Endothelial cell of umbilical vein (primary cell): ENCODE data around the gene NFIL3. TPM values are rescaled to one million over a fixed set of nuclear protein-coding genes. Genes with fewer than 3 reads are reported as not detected.

Source experiments
- BruUV-seq: library from RNA; stranded (reverse); fragments of 400-500 nt; replicated peaks from 2 replicates; lab custom pipeline; 2021; lab: Mats Ljungman, UMichigan
- CTCF ChIA-PET: fragments of 300-600, 350-600 bp; sonication (Branson Sonifier 250); formaldehyde crosslinking; loops from one replicate; lab custom pipeline; 2021; ENCODE audit warnings: antibody characterized with exemption, inconsistent platforms; lab: Charles Lee
- POLR2A ChIA-PET: fragments of 300-600, 350-600 bp; sonication (Branson Sonifier 250); formaldehyde crosslinking; loops from one replicate; lab custom pipeline; 2021; ENCODE audit warnings: antibody characterized with exemption, inconsistent platforms; lab: Charles Lee
- DNase-seq: peaks from one replicate; pipeline ENCODE4 v3.0.0-alpha.2; 2011; ENCODE audit warnings: low read depth, low spot score
- FAIRE-seq: peaks from 2 replicates; lab custom pipeline; 2011; peaks lifted over from hg19 to GRCh38; lab: Jason Lieb, UNC
- H2AFZ ChIP-seq: 2 replicates; pipeline ENCODE4 v1.6.0; 2012; ENCODE audit warnings: low read depth, low read length, control low read depth, inconsistent platforms
- H3K27ac ChIP-seq: 2 replicates; pipeline ENCODE4 v1.5.1; 2011; ENCODE audit warnings: low read depth, mild to moderate bottlenecking, control low read depth, low read length, moderate library complexity; ENCODE audit not compliant: insufficient read depth
- H3K27me3 ChIP-seq, 2 experiments: 2 replicates each; pipeline versions ENCODE4 v1.6.0 to v1.6.1; 2011; ENCODE audit warnings: low read length in 2 of 2, mixed read lengths in 1 of 2; ENCODE audit not compliant: control insufficient read depth in 2 of 2, insufficient read depth in 2 of 2
- H3K36me3 ChIP-seq, 2 experiments: 2 replicates in 1 of 2; 3 replicates in 1 of 2; pipeline ENCODE4 v1.5.1; 2011; ENCODE audit warnings: low read length in 2 of 2, mild to moderate bottlenecking in 1 of 2, moderate library complexity in 1 of 2; ENCODE audit not compliant: control insufficient read depth in 2 of 2, insufficient read depth in 2 of 2; ENCODE audit errors: extremely low read depth in 1 of 2
- H3K4me1 ChIP-seq: 3 replicates; pipeline ENCODE4 v1.5.1; 2011; ENCODE audit warnings: mild to moderate bottlenecking, low read length; ENCODE audit not compliant: control insufficient read depth, insufficient read depth; ENCODE audit errors: extremely low read depth
- H3K4me2 ChIP-seq: 2 replicates; pipeline ENCODE4 v1.6.1; 2011; ENCODE audit warnings: low read length, control low read depth, mixed read lengths; ENCODE audit not compliant: insufficient read depth
- H3K4me3 ChIP-seq, 3 experiments: fragments of 200-600 bp in 1 of 3; sonication (generic), shearing (Covaris generic) in 1 of 3; replicated peaks in 1 of 3; 2 replicates each; pipeline ENCODE4 v1.5.1; 2011 to 2016; ENCODE audit warnings: control low read depth in 3 of 3, low read length in 3 of 3, mild to moderate bottlenecking in 2 of 3, inconsistent platforms in 1 of 3, low read depth in 1 of 3, moderate library complexity in 1 of 3; ENCODE audit not compliant: insufficient read depth in 1 of 3
- H3K79me2 ChIP-seq: 2 replicates; pipeline ENCODE4 v1.6.0; 2012; ENCODE audit warnings: low read length, inconsistent platforms; ENCODE audit not compliant: control insufficient read depth, insufficient read depth
- H3K9ac ChIP-seq: replicated peaks from 2 replicates; pipeline ENCODE3; 2011; ENCODE audit warnings: low read length, control low read depth; ENCODE audit not compliant: insufficient read depth; ENCODE audit errors: extremely low read depth
- H3K9me1 ChIP-seq: replicated peaks from 3 replicates; pipeline ENCODE4 v1.6.0; 2011; ENCODE audit warnings: mild to moderate bottlenecking, low read length; ENCODE audit not compliant: control insufficient read depth, insufficient read depth; ENCODE audit errors: extremely low read depth
- H3K9me3 ChIP-seq: replicated peaks from 2 replicates; pipeline ENCODE4 v1.5.1; 2012; ENCODE audit warnings: low read length, inconsistent platforms; ENCODE audit not compliant: control insufficient read depth, insufficient read depth
- H4K20me1 ChIP-seq: replicated peaks from 2 replicates; pipeline ENCODE3; 2011; ENCODE audit warnings: mild to moderate bottlenecking, low read length; ENCODE audit not compliant: control insufficient read depth, insufficient read depth; ENCODE audit errors: extremely low read depth
- CTCF ChIP-seq, 2 donors: IDR thresholded peaks; 1 replicate in 1 of 2; 2 replicates in 1 of 2; pipeline ENCODE4 v1.5.1; 2011; ENCODE audit warnings: low read length in 2 of 2, mild to moderate bottlenecking in 2 of 2, moderate library complexity in 2 of 2, control low read depth in 1 of 2, inconsistent platforms in 1 of 2, low read depth in 1 of 2; ENCODE audit not compliant: insufficient read depth in 1 of 2; ENCODE audit errors: extremely low read depth in 1 of 2
- EZH2 ChIP-seq: IDR thresholded peaks from 2 replicates; pipeline ENCODE4 v1.6.1; 2012; ENCODE audit warnings: borderline replicate concordance, low read depth, mild to moderate bottlenecking, moderate library complexity, low read length, inconsistent platforms; ENCODE audit not compliant: severe bottlenecking
- FOS ChIP-seq: IDR thresholded peaks from 2 replicates; pipeline ENCODE4 v1.6.1; 2011; ENCODE audit warnings: mild to moderate bottlenecking, low read length, moderate library complexity, borderline replicate concordance; ENCODE audit not compliant: insufficient read depth
- GATA2 ChIP-seq: IDR thresholded peaks from 2 replicates; pipeline ENCODE4 v1.7.0; 2011; ENCODE audit warnings: low read depth, mild to moderate bottlenecking, moderate library complexity, mixed read lengths, low read length; ENCODE audit not compliant: insufficient read length, insufficient read depth
- JUN ChIP-seq: IDR thresholded peaks from 2 replicates; pipeline ENCODE4 v1.6.1; 2011; ENCODE audit warnings: borderline replicate concordance, low read depth; ENCODE audit not compliant: insufficient read length, insufficient read depth
- MAX ChIP-seq: IDR thresholded peaks from 2 replicates; pipeline ENCODE4 v1.6.1; 2011; ENCODE audit not compliant: insufficient read depth, insufficient read length
- MYC ChIP-seq: IDR thresholded peaks from one replicate; pipeline ENCODE4 v1.6.1; 2011; ENCODE audit warnings: mild to moderate bottlenecking, low read depth, low read length
- POLR2A ChIP-seq: IDR thresholded peaks from 2 replicates; pipeline ENCODE4 v1.6.1; 2012; ENCODE audit warnings: low read depth, mild to moderate bottlenecking, control low read depth, low read length
- POLR2AphosphoS5 ChIP-seq: IDR thresholded peaks from 2 replicates; pipeline ENCODE4 v1.6.1; 2012; ENCODE audit warnings: low read depth, mild to moderate bottlenecking, control low read depth, low read length, moderate library complexity; ENCODE audit not compliant: insufficient read depth
- dilution Hi-C: fragments of 300-500 bp; cut with MboI; formaldehyde crosslinking; loops from one replicate; pipeline ENCODE4 v1.15.0; 2019; ENCODE audit warnings: low sequenced_read_pairs; ENCODE audit not compliant: extremely low pct_ligation_motif_present
- intact Hi-C: fragments of 100-400 bp; cut with micrococcal nuclease; formaldehyde crosslinking; loops from one replicate; pipeline ENCODE4 v1.10.0; 2022
- polyA plus RNA-seq, 4 experiments: library from polyadenylated mRNA; depleted of rRNA in 3 of 4; stranded (reverse) in 3 of 4; unstranded in 1 of 4; fragments of >200 nt; gene quantifications; 2 replicates each; pipeline versions ENCODE4 v1.2.1 to v1.2.3, GENCODE V29; 2011 to 2012; ENCODE audit warnings: missing spikeins in 1 of 4
- total RNA-seq: library from RNA; stranded (reverse); gene quantifications from 2 replicates; pipeline ENCODE4 v1.2.3, GENCODE V29; 2021

The NFIL3 gene
- total and polyA plus RNA-seq, 2 donors (not counting 3 experiments of a cell fraction or from before 2014, with no cell fraction given) = 2.9 to 10.5 TPM

GRCh38 chr9:91382298-91382697 lies 41.3 kb downstream of the NFIL3 start:
- peaks cover 13% of the 10 kb centered on the region for H3K4me1 ChIP-seq
- no peak overlapping the region for H3K4me2 ChIP-seq
- dilution Hi-C loops (no loop called here), intact Hi-C loops (no loop called here)
- no peak overlapping the region for H3K4me3 ChIP-seq
- no TSS peak for BruUV-seq
- no peaks in the 10 kb centered on the region for H3K9me3 ChIP-seq
- no peak for FAIRE-seq
- DNase-seq = no peak
- POLR2A ChIA-PET = no interaction called here
- CTCF ChIA-PET = interaction anchor here (1.1 to 1.2 kb wide), 2 partner anchors 20 to 467 kb away, joined by 3 to 4 read pairs; partner anchors contain the start of gene AUH
- no peaks in the 10 kb centered on the region for H3K27me3 ChIP-seq
- H3K27ac ChIP-seq = no peak overlapping the region
- H4K20me1 ChIP-seq = no peaks in the 10 kb centered on the region
- H2AFZ ChIP-seq = no peak overlapping the region
- no peaks in the 10 kb centered on the region for H3K79me2 ChIP-seq
- H3K9ac ChIP-seq = no peak overlapping the region
- H3K36me3 ChIP-seq = no peaks in the 10 kb centered on the region
- TF ChIP-seq POLR2AphosphoS5 = no peak
- no peak for TF ChIP-seq GATA2
- TF ChIP-seq CTCF (IDR thresholded peaks at IDR 0.05; ENCODE audit: extremely low read depth in 1 of 2, insufficient read depth in 1 of 2, low read depth in 1 of 2, low read length in 2 of 2) = no peak
- no peak for TF ChIP-seq EZH2
- no peak for TF ChIP-seq JUN
- no peak for TF ChIP-seq MYC
- TF ChIP-seq MAX = no peak
- no peak for TF ChIP-seq FOS
- TF ChIP-seq POLR2A = no peak
- H3K9me1 ChIP-seq = no peaks in the 10 kb centered on the region
